ENCODE data around the gene GRM1.

DNA sequence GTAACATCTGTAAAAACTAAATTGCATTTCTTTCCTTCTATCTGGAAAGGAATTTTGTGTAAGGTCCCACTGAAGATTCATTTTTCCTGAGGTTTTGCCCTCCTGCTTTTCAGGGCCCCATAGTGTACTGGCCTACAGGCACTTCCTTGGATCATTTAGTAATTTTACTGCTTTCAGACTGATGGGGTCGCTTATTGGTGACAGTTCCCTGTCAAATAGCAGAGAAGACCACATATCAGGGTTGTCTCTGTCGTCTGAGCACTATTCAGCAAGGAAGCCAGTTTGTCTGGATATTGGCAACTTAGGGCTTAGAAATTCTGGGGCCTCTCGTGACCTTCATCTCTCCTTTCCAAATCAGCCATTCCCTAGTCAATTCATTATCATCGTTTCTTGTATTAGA is 3.5 kb downstream of the GRM1 start:
- TF ChIP-seq, protein P1, sequence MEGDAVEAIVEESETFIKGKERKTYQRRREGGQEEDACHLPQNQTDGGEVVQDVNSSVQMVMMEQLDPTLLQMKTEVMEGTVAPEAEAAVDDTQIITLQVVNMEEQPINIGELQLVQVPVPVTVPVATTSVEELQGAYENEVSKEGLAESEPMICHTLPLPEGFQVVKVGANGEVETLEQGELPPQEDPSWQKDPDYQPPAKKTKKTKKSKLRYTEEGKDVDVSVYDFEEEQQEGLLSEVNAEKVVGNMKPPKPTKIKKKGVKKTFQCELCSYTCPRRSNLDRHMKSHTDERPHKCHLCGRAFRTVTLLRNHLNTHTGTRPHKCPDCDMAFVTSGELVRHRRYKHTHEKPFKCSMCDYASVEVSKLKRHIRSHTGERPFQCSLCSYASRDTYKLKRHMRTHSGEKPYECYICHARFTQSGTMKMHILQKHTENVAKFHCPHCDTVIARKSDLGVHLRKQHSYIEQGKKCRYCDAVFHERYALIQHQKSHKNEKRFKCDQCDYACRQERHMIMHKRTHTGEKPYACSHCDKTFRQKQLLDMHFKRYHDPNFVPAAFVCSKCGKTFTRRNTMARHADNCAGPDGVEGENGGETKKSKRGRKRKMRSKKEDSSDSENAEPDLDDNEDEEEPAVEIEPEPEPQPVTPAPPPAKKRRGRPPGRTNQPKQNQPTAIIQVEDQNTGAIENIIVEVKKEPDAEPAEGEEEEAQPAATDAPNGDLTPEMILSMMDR (IDR thresholded peaks at IDR 0.05): no peak
- TF ChIP-seq POLR2A (IDR thresholded peaks at IDR 0.05; ENCODE audit: low read depth) (no peak), POLR2AphosphoS5 (IDR thresholded peaks at IDR 0.05) (no peak)
